H4 (cell line): ENCODE results near the gene LIF. TPM values are rescaled to one million over a fixed set of nuclear protein-coding genes. Genes with fewer than 3 reads are reported as not detected.
"Not testable (repeated sequence)": the region's sequence is repeated elsewhere in the genome, so short reads cannot be mapped to it uniquely, and the experiment has no call there.

ENCODE experiments used
- DNase-seq: peaks from one replicate; pipeline ENCODE4 v3.0.0-alpha.2; 2015; ENCODE audit warnings: low spot score
- total RNA-seq: library from RNA; depleted of rRNA; stranded (reverse); fragments of >200 nt; shearing (Covaris generic); gene quantifications from 2 replicates; pipeline ENCODE4 v1.2.3, GENCODE V29; 2014

LIF gene
- total RNA-seq, 1 experiment from 2014 or later = 3.9 TPM

DNA sequence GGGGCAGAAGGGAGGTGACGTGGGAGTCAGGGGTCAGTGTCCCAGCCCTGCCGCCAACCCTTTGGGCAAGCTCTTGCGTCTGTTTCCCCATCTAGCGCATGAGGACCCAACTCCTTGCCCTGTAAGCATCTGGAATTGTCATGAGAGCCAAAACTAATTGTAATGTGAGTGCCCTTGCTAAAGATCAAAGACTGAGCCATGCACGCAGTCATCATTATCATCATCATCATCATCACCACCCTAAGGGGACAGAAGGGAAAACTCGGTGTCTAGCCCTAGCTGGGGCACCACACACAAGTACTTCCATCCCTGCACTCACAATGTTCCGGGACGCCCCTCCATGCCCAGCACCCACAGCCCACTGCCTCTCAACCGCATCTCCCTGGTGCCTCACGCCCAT lies 2.5 kb downstream of the LIF start:
- no peak for DNase-seq

DNA sequence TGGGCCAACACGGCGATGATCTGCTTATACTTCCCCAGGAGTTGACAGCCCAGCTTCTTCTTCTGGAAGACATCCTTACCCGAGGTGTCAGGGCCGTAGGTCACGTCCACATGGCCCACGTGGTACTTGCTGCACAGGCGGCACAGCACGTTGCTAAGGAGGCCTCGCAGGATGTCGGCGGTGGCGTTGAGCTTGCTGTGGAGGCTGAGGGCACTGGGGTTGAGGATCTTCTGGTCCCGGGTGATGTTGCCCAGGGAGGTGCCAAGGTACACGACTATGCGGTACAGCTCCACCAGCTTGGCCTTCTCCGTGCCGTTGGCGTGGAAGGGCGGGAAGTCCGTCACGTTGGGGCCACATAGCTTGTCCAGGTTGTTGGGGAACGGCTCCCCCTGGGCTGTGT lies 2.9 kb downstream of the LIF start:
- DNase-seq = no peak

DNA sequence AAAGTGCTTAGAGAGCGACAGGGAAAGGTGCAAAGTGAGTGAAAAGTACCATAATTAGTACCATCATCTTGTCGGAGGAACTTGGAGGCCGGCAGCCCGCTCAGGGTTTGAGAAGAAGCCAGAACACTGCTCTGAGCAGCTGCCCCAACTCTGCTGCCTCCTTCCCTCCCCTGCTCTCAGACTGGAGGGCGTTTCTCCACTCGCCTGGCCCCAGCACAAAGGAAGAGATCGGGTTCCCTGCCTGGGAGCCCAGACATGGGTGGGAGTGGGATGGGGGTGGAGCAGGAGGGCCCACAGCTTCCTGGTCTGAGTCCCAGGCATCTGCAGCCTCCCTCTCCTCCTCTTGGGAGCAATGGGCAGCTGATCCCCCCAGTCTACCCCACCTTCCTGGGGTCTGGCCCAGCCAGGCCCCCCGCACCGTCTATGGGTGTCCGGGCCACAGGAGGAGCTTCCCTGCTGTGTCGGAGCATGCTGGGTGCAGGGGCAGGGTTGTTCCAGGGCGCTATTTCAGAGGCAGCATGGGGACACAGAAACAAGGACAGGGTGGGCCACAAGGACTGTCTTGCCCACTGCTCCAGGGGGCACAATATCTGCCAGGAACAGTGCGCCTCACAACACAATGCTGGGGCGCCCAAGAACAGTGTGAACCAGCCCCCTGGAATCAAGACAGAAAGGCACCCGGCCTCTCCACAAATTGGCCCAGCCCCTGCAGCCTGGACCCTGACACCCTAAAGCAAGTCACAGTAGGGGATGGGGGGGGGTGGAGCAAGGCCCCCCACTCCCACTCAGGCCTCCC lies 4.8 kb downstream of the LIF start:
- DNase-seq = no peak

- DNase-seq = no peak
Observed at GRCh38 chr22:30240541-30241417, 5.8 kb downstream of the LIF start.

- DNase-seq = no peak
Observed at GRCh38 chr22:30239488-30240405, 6.8 kb downstream of the LIF start.

- peak; percentile 80 for DNase-seq
Observed at GRCh38 chr22:30238661-30239487, 7.7 kb downstream of the LIF start.

DNA sequence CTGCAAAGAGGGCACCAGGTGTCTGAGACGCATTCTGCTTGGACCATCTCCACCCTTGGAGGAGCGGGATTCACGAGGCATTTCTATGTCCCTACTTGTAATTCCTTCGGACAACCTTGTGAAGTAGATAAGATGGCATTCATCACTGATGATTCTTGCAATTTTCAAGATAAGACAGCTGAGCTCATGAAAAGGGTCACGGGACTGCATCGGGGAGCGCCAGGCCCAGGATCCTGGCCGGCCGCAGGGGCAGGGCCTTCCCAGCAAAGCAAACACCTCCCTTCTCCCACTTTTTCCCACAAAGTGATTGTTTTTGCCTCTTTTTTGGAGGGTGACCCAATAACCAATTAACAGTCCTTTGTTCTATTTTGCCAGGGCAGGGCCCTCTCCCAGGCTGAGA lies 8.4 kb downstream of the LIF start:
- no peak for DNase-seq

DNA sequence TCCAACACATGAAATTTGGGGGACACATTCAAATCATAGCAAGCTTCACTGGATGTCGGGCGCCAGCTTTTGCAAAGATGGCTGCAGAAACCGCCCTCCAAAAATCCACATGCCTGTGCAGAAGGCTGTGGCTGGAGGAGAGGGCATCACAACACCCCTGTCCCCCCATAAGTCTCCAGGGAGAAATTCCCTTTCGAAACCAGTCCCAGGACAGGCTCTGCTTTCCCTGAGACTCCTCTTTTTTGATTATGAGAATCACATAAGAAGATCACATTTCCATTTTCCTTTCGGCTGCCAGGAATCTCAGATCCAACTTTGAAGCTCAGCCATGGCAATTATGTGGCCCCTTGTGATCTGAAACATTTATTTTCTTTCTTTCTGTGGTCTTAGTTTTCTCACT lies 9.7 kb downstream of the LIF start:
- no peak for DNase-seq

DNA sequence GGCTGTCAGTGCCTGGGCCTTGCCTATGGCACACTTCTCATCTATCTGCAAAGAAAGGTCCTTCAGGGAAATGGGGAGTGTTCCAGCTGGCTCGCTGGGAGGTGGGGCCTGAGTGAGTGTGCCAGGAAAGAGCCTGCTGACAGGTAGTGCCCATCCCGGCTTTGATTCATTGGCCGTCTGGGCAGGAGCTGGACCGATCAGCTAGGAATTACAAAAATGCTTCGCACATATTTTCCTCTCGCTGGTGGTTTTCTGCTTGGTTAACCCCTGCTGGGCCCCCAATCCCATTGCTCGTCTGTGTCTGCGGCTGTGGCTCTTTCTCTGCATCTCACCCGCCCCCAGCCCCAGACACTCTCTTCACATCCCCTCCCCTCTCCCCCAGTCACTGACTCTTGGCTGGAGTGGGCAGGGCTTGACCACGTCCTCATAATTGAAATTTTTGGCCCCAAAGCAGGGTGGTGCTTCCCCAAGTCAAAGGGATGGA lies 10.8 kb downstream of the LIF start:
- peak; percentile 84 for DNase-seq

- DNase-seq = peak; percentile 72
Observed at GRCh38 chr22:30234786-30235470, 11.6 kb downstream of the LIF start.

GRCh38 chr22:30234325-30234724 lies 12.2 kb downstream of the LIF start:
- not testable (repeated sequence) for DNase-seq

DNA sequence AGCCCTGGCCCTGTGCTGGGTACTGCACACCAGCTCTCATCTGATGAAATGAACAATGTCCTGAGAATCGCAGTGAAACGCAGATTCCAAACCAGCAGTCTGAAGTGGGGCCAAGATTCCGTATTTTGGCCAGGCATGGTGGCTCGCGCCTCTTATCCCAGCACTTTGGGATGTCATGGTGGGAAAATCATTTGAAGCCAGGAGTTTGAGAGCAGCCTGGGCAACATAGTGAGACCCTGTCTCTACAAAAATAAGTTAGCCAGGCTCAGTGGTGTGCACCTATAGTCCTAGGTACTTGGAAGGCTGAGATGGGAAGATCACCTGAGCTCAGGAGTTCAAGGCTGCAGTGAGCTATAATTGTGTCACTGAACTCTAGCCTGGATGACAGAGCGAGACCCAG lies 13.0 kb downstream of the LIF start:
- DNase-seq = no peak

- no peak for DNase-seq
Observed at GRCh38 chr22:30232716-30233218, 13.8 kb downstream of the LIF start.

DNA sequence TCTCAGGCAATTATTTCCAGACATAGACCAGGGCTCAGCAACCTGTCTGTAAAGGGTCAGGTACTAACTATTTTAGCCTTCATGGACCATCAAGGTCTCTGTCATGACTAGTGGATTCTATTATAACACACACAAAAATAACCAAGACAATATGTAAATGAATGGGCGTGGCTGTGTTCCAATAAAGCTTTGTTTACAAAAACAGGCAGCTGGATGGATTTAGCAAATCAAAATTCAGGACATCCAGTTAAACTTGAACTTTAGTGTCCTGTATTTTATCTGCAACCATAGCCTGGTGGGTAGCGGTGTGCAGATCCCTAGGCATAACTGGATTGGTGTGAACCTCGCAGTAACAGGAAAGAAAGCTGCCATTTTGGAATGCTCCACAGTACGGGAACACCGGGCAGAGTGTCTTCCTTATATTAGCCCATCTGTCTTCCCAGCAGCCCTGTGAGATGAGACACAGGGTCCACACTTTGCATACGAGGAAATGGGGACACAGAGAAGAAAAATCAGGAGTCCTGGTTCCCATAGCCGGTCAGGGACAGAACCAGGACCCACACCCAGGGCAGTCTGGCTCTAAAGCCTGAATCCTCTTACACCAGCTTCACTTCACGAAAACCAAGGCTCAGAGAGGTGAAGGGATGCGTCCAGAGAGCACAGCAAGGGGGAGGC lies 15.6 kb downstream of the LIF start:
- DNase-seq = no peak

DNA sequence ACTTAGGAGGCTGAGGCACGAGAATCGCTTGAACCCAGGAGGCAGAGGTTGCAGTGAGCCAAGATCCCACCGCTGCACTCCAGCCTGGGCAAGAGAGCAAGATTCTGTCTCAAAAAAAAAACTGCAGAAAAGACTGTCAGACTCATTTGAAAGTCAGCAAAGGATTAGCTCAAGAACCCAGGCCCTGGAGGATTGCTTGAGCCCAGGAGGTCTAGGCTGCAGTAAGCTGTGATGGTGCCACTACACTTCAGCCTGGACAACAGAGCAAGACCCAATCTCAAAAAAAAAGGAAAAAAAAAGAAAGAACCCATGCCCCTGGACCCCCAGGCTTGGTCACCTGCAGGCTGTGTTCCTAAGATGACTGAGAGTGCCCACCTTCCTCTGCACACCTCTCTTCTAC lies 16.2 kb downstream of the LIF start:
- no peak for DNase-seq

DNA sequence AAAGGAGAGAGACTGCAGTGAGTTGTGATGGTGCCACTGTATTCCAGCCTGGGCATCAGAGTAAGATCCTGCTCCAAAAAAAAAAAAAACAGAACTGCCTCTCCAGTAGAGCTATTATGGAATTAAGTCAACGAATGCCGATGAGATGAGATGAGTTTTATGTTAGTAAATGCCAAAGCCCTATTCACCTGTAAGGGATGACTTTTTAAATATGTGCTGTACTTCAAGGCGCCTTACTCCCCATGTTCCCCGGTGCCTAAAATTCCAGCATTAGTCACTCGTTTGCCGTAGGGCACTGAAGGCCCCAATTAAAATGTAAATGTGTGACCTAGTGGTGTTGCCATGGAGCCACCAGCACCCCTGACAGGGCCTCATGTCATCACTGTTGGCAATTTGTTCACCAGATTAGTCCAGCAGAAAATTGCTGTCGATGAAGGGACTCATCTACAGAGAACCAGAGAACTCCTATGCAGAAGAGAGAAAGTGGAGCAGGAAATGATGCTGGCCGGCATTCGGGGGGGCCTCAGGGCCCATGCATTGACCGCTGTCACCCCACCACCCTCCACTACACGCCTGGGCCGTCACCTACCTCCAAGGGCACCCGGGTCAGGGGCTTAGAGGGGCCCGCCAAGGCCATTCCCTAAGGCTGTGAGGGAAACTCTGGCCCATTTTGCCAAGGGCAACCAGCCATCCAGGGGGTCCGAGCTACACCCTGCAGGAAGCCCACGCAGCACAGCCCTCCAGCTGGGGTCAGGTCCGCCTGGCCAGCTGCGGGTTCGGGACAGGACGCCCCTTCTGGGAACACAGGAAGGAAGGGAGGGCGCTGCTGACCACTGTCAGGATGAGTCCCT lies 17.8 kb downstream of the LIF start:
- DNase-seq = peak; percentile 67

DNA sequence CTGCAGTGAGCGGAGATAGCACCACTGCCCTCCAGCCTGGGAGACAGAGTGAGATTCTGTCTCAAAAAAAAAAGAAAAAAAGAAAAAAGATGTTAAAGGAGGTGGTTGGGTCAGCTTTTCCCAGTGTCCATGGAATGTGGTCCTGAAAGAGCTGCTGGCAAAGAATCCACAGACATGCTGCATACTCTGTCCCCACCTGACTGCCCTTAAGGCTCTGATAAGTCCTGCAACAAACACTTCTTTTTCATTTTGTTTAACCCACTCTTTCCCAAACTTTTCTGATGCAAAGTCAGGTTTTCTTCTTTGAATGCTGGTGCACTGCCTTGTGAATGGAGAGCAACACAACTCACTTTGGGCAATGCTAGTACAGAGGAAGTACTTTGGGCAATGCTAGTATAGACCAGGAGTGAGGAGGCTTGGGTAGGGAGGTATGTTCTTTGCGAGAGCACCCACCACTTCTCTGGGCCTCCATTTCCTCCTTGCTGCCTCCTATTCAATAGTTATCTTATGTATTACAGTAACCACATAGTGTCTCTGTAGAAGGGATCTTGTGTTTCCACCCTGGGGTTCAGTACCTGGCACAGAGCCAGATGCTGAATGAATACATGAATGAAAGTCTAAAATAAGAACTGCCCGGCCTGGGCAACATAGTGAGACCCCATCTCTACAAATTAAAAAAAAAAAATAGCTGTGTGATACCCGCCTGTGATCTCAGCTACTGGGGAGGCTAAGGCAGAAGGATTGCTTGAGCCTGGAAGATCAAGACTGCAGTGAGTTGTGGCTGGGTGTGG lies 18.9 kb downstream of the LIF start:
- no peak for DNase-seq
